Measurements from ENCODE around the gene PAX8.

GRCh38 chr2:113273027-113273551 is 5.6 kb downstream of the PAX8 start:
- TF ChIP-seq CTCF (IDR thresholded peaks at IDR 0.05) = no peak
- TF ChIP-seq ZFX (IDR thresholded peaks at IDR 0.05; ENCODE audit: borderline replicate concordance) = no peak

Data from 22Rv1 (cell line).